Nephron progenitor cell (in vitro differentiated cells): Measurements from ENCODE around the gene MARCHF3.

ENCODE experiments used
- DNase-seq: peaks from one replicate; pipeline ENCODE4 v3.0.0; 2021
- H3K27ac Mint-ChIP-seq: 2 replicates; pipeline ENCODE4 v1.8.0; 2021; ENCODE audit warnings: mild to moderate bottlenecking, moderate library complexity, mixed read lengths
- H3K27me3 Mint-ChIP-seq: 2 replicates; pipeline ENCODE4 v1.8.0; 2021; ENCODE audit warnings: mild to moderate bottlenecking, low read depth, mixed read lengths; ENCODE audit not compliant: poor library complexity
- H3K36me3 Mint-ChIP-seq: 2 replicates; pipeline ENCODE4 v1.8.0; 2021; ENCODE audit warnings: low read depth, mixed read lengths
- H3K4me1 Mint-ChIP-seq: 2 replicates; pipeline ENCODE4 v1.8.0; 2021; ENCODE audit warnings: mixed read lengths
- H3K4me3 Mint-ChIP-seq: 2 replicates; pipeline ENCODE4 v1.8.0; 2021; ENCODE audit warnings: mild to moderate bottlenecking, moderate library complexity, mixed read lengths
- H3K9me3 Mint-ChIP-seq: 2 replicates; pipeline ENCODE4 v1.8.0; 2021; ENCODE audit warnings: mild to moderate bottlenecking, moderate library complexity, mixed read lengths
- CTCF ChIP-seq: fragments of 200-600 bp; sonication (generic); IDR thresholded peaks from 2 replicates; pipeline ENCODE4 v1.5.0; 2021; ENCODE audit warnings: antibody characterized with exemption

The MARCHF3 gene

GRCh38 chr5:126961702-126962101, 68.7 kb downstream of the MARCHF3 start:
- Mint-ChIP-seq H3K4me1 (no peaks in the 10 kb centered on the region), H3K27ac (no peak overlapping the region), H3K9me3 (no peaks in the 10 kb centered on the region), H3K36me3 (no peaks in the 10 kb centered on the region), H3K4me3 (no peak overlapping the region), H3K27me3 (peaks cover 11% of the 10 kb centered on the region)
- no peak for TF ChIP-seq CTCF
- DNase-seq, result no peak

- no peak for DNase-seq
- Mint-ChIP-seq H3K4me1 (no peaks in the 10 kb centered on the region), H3K27me3 (peaks cover 11% of the 10 kb centered on the region), H3K36me3 (no peaks in the 10 kb centered on the region), H3K27ac (no peak overlapping the region), H3K4me3 (no peak overlapping the region), H3K9me3 (no peaks in the 10 kb centered on the region)
- TF ChIP-seq CTCF, result no peak
These were observed 69.2 kb downstream of the MARCHF3 start for GRCh38 chr5:126961128-126961527.

GRCh38 chr5:126959188-126959587, 71.2 kb downstream of the MARCHF3 start:
- no peaks in the 10 kb centered on the region for H3K36me3 Mint-ChIP-seq
- peaks cover 11% of the 10 kb centered on the region for H3K27me3 Mint-ChIP-seq
- no peaks in the 10 kb centered on the region for H3K9me3 Mint-ChIP-seq
- DNase-seq, result no peak
- no peak overlapping the region for H3K4me3 Mint-ChIP-seq
- TF ChIP-seq CTCF, result no peak
- no peaks in the 10 kb centered on the region for H3K4me1 Mint-ChIP-seq
- no peak overlapping the region for H3K27ac Mint-ChIP-seq

- Mint-ChIP-seq H3K27ac (no peak overlapping the region), H3K36me3 (no peaks in the 10 kb centered on the region), H3K4me1 (peaks cover 4% of the 10 kb centered on the region), H3K27me3 (peaks cover 9% of the 10 kb centered on the region), H3K9me3 (no peaks in the 10 kb centered on the region), H3K4me3 (no peak overlapping the region)
- no peak for DNase-seq
- no peak for TF ChIP-seq CTCF
These were observed 73.4 kb downstream of the MARCHF3 start for GRCh38 chr5:126956991-126957390.

GRCh38 chr5:126954981-126955380, 75.4 kb downstream of the MARCHF3 start:
- TF ChIP-seq CTCF, result no peak
- H3K36me3 Mint-ChIP-seq, result no peaks in the 10 kb centered on the region
- H3K4me1 Mint-ChIP-seq, result peaks cover 4% of the 10 kb centered on the region
- no peak for DNase-seq
- no peak overlapping the region for H3K4me3 Mint-ChIP-seq
- H3K27me3 Mint-ChIP-seq, result peaks cover 3% of the 10 kb centered on the region
- no peaks in the 10 kb centered on the region for H3K9me3 Mint-ChIP-seq
- no peak overlapping the region for H3K27ac Mint-ChIP-seq

GRCh38 chr5:126953640-126954039, 76.7 kb downstream of the MARCHF3 start:
- peaks cover 3% of the 10 kb centered on the region for H3K27me3 Mint-ChIP-seq
- no peaks in the 10 kb centered on the region for H3K9me3 Mint-ChIP-seq
- no peaks in the 10 kb centered on the region for H3K36me3 Mint-ChIP-seq
- no peak for DNase-seq
- TF ChIP-seq CTCF, result no peak
- H3K27ac Mint-ChIP-seq, result no peak overlapping the region
- no peak overlapping the region for H3K4me3 Mint-ChIP-seq
- peaks cover 4% of the 10 kb centered on the region for H3K4me1 Mint-ChIP-seq
